Immature natural killer cell (primary cell): ENCODE measurements around the gene DNAJB14. TPM values are rescaled to one million over a fixed set of nuclear protein-coding genes. Genes with fewer than 3 reads are reported as not detected.

ENCODE experiments used
- DNase-seq, 3 donors: peaks; one replicate each; pipeline ENCODE4 v3.0.0; 2022; ENCODE audit warnings: mixed read lengths in 1 of 3
- H3K27ac Mint-ChIP-seq, 6 donors: one replicate each; pipeline ENCODE4 v1.8.0; 2020; ENCODE audit warnings: mixed read lengths in 6 of 6, mild to moderate bottlenecking in 5 of 6, inconsistent platforms in 4 of 6, moderate library complexity in 3 of 6
- H3K27me3 Mint-ChIP-seq, 3 donors: one replicate each; pipeline ENCODE4 v1.8.0; 2020 to 2021; ENCODE audit warnings: low read depth in 3 of 3, mild to moderate bottlenecking in 3 of 3, mixed read lengths in 3 of 3, moderate library complexity in 3 of 3, inconsistent platforms in 1 of 3
- H3K36me3 Mint-ChIP-seq, 3 donors: one replicate each; pipeline ENCODE4 v1.8.0; 2020; ENCODE audit warnings: mixed read lengths in 3 of 3, inconsistent platforms in 2 of 3, mild to moderate bottlenecking in 2 of 3
- H3K4me1 Mint-ChIP-seq, 2 donors: one replicate each; pipeline ENCODE4 v1.8.0; 2020; ENCODE audit warnings: inconsistent platforms in 2 of 2, mild to moderate bottlenecking in 2 of 2, mixed read lengths in 2 of 2, moderate library complexity in 1 of 2
- H3K4me3 Mint-ChIP-seq, 5 donors: one replicate each; pipeline ENCODE4 v1.8.0; 2020; ENCODE audit warnings: mild to moderate bottlenecking in 5 of 5, mixed read lengths in 5 of 5, inconsistent platforms in 3 of 5, moderate library complexity in 3 of 5
- H3K9me3 Mint-ChIP-seq, 6 donors: one replicate each; pipeline ENCODE4 v1.8.0; 2020; ENCODE audit warnings: mild to moderate bottlenecking in 6 of 6, mixed read lengths in 6 of 6, inconsistent platforms in 4 of 6, moderate library complexity in 3 of 6
- polyA plus RNA-seq, 3 donors: library from polyadenylated mRNA; unstranded; fragments of 300-500 nt; fragmentation: Illumina TruSeq; gene quantifications; one replicate each; pipeline ENCODE4 v1.2.3, GENCODE V29; 2021

The DNAJB14 gene
- polyA plus RNA-seq, 3 donors from 2014 or later, result 48.4 to 83.0 (median 53.4) TPM

DNA sequence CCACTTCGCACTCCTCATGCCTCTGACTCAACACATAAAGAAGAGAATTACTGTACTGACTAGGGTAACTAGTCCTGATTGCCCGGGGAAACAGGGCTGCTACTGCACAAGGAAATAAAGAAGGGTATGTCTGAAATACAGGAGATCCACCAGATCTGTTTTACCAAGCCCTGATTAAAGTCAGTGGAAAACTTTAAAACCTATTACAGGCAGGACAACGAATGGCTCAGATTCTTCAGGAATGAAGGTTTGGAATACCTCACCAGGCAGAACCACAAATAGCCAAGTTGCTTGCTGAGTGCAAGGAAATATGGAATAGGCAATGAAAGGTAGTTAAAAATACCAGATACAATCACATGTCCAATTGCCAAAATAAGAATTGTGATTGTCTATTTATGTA, 69.5 kb downstream of the DNAJB14 start:
- H3K4me3 Mint-ChIP-seq, result no peak overlapping the region
- peaks cover 0 to 2% (median 0%) of the 10 kb centered on the region in 3 donors for H3K27me3 Mint-ChIP-seq
- H3K4me1 Mint-ChIP-seq, result no peaks in the 10 kb centered on the region
- no peaks in the 10 kb centered on the region for H3K9me3 Mint-ChIP-seq
- peaks cover 14 to 38% (median 14%) of the 10 kb centered on the region in 3 donors for H3K36me3 Mint-ChIP-seq
- no peak for DNase-seq
- peak overlapping the region in 1 of 6 donors; percentile 2 for H3K27ac Mint-ChIP-seq

DNA sequence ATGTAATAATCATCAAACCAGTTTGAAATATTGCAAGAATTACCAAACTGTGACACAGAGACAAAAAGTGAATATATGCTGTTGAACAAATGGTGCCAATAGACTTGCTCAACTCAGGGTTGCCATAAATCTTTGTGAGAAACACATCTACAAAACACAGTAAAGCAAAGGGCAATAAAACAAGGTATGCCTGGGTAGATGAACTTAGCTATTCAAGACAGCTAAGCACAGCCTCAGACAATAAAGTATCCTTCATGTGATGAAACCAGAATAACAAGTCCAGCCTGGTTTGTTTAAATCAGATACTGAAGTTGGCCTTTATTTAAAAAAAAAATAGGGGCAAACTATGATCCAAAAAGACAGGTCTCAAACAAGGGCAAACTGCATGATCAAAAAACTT, 71.3 kb downstream of the DNAJB14 start:
- no peak for DNase-seq
- Mint-ChIP-seq H3K27ac (no peak overlapping the region), H3K36me3 (peaks cover 8 to 26% (median 13%) of the 10 kb centered on the region in 3 donors), H3K4me3 (no peak overlapping the region), H3K4me1 (no peaks in the 10 kb centered on the region), H3K27me3 (peaks cover 0 to 2% (median 0%) of the 10 kb centered on the region in 3 donors), H3K9me3 (no peaks in the 10 kb centered on the region)

DNA sequence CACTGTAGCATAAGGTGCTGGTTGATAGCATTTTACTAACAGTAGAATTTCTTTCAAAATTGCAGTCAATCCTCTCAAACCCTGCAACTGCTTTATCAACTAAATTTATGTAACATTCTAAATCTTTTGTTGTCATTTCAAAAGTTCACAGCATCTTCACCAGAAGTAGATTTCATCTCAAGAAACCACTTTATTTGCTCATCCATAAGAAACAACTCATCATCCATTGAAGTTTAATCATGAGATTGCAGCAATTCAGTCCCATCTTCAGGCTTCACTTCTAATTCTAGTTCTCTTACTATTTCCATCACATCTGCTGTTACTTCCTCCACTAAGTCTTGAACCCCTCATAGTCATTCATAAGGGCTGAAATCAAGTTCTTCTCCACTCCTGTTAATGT, 73.8 kb downstream of the DNAJB14 start:
- Mint-ChIP-seq H3K9me3 (no peaks in the 10 kb centered on the region), H3K4me3 (no peak overlapping the region), H3K27me3 (peaks cover 0 to 2% (median 0%) of the 10 kb centered on the region in 3 donors), H3K4me1 (no peaks in the 10 kb centered on the region), H3K27ac (no peak overlapping the region), H3K36me3 (peaks cover 0 to 19% (median 11%) of the 10 kb centered on the region in 3 donors)
- DNase-seq, result no peak

DNA sequence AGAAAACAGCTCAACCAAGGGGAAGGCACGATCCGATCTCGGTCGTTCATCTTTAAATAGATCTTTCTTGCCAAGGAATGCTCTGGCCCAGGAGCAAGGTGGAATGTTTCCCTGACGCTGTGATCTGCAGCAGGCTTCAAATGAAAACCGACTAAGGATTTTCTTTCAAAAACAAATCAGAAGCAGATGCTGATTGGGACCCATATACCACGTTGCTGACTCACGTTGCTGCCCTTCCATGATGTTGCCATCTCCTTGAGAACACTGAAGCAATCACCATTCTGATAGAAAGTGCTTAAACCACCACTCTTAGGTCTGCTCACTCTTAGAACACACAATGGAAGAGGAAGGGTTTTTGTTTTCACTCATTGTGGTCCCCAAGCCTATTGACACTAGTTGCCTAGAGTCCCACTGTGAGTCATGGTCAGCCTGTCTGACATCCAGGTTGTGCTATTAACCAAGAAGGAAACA, 78.3 kb downstream of the DNAJB14 start:
- Mint-ChIP-seq H3K27ac (no peak overlapping the region), H3K36me3 (peaks cover 0 to 11% (median 7%) of the 10 kb centered on the region in 3 donors)

DNA sequence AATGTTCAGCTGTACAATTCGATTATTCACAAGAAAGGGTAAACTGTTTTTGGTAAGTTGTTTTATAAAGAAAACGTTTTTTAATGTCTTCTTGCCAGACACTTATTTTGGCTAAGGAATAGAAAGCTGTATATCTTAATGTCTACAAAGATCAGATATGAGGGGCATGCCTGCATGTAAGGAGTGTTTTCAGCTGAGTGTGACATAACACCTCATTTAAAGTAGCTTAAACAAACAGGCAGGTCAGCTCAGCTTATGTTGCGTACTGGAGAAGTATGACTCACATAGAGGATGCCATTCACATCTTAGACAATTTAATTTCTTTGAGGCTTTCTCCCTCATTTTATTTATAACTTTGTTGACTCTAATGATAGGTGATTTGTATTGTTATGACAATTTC, 82.6 kb downstream of the DNAJB14 start:
- Mint-ChIP-seq H3K9me3 (no peaks in the 10 kb centered on the region), H3K4me3 (no peak overlapping the region), H3K36me3 (peaks cover 0 to 7% (median 7%) of the 10 kb centered on the region in 3 donors), H3K27me3 (peaks cover 0 to 4% (median 3%) of the 10 kb centered on the region in 3 donors), H3K4me1 (peaks cover 0 to 6% of the 10 kb centered on the region in 2 donors), H3K27ac (no peak overlapping the region)
- no peak for DNase-seq

More for the DNA sequence above, 78.3 kb downstream of the DNAJB14 start:
- H3K4me3 Mint-ChIP-seq, result no peak overlapping the region
- H3K9me3 Mint-ChIP-seq, result no peaks in the 10 kb centered on the region
- peaks cover 0 to 5% (median 0%) of the 10 kb centered on the region in 3 donors for H3K27me3 Mint-ChIP-seq
- H3K4me1 Mint-ChIP-seq, result no peaks in the 10 kb centered on the region
- no peak for DNase-seq

DNA sequence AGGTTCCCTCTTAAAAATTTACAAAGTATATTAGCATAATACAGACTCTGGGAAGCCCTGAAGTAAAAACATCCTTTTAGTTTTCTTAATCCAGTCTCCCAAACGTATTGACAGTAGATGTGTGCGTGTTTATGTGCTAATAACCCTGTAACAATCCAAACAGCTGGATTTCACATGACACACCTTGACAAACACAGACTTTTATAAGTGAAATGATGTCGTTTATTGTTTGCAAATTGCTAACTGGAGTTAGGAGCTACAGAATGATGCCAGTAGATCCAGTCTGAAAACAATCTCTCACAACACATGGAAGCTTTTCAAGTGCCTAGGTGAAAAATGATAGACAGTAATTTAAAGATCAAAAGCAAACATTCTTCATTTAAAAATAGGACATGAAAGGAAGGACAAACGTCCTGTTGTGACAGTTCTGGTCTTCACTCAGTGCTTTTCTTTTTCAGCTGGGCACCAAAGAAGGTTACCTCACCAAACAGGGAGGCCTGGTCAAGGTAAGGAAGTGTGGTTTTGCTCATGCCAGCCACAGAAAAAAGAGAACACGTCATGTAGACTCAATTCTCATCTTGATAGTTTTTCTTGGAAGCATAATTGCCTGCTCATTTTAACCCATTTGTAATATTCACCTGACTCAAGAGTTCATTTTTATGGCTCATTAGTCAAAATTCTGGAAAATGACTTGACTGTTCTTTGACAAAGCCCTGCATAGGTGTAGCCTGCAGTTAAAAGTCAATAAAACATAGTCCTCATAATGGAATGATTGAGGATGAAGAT, 85.1 kb downstream of the DNAJB14 start:
- peak in 2 of 3 donors; percentile 15 for DNase-seq
- Mint-ChIP-seq H3K36me3 (peaks cover 0 to 8% (median under 1%) of the 10 kb centered on the region in 3 donors), H3K4me1 (peaks cover 3 to 11% of the 10 kb centered on the region in 2 donors)

DNA sequence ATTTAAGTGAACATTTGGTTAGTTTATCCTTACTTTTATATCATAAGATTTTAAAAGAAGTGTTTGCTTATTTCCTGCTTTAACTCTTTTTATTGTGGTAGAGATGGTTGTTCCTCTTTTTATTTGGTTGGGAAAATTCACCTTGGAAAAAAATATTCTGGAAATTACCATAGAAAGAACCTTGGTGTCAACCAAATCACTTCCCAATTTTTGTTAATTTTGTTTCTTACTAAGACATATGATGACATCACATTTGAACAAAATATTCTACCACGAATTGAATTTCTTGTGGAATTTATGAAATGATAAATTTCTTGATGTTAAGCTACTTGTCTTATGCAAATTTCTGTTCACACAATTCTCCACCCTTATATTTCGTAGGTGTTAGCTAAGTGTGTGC, 85.9 kb downstream of the DNAJB14 start:
- Mint-ChIP-seq H3K4me3 (no peak overlapping the region), H3K4me1 (peaks cover 10 to 18% of the 10 kb centered on the region in 2 donors), H3K27me3 (peaks cover 0 to 4% (median 3%) of the 10 kb centered on the region in 3 donors), H3K9me3 (no peaks in the 10 kb centered on the region), H3K36me3 (peaks cover 0 to 11% (median 3%) of the 10 kb centered on the region in 3 donors), H3K27ac (no peak overlapping the region)
- no peak for DNase-seq

More for the DNA sequence above, 85.1 kb downstream of the DNAJB14 start:
- H3K4me3 Mint-ChIP-seq, result no peak overlapping the region
- peaks cover 0 to 4% (median 3%) of the 10 kb centered on the region in 3 donors for H3K27me3 Mint-ChIP-seq
- H3K9me3 Mint-ChIP-seq, result no peaks in the 10 kb centered on the region
- peak overlapping the region in 1 of 6 donors; percentile 15 for H3K27ac Mint-ChIP-seq

DNA sequence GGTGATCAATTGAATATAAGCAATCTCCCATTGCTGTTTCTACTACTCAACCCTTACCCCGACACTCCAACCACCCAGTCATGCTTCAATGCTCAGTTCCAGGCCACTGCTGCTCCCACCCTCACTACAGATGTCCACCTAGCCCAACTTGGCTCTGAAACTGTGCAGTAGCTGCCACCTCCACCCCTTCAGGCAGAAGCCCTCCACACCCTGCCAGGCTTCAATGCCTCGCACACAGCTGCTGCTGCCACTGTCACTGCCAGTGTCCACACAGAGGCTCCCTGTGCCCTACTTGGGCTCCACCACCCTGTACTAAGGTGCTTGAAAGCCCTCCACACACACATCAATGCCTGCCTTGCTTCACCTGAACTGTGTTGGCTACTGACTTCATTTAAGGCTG, 86.8 kb downstream of the DNAJB14 start:
- DNase-seq, result no peak
- H3K36me3 Mint-ChIP-seq, result peaks cover 0 to 17% (median 3%) of the 10 kb centered on the region in 3 donors
- H3K27ac Mint-ChIP-seq, result peak overlapping the region in 2 of 6 donors; percentile 30 to 50
- peaks cover 2 to 3% (median 2%) of the 10 kb centered on the region in 3 donors for H3K27me3 Mint-ChIP-seq
- peaks cover 11 to 20% of the 10 kb centered on the region in 2 donors for H3K4me1 Mint-ChIP-seq
- no peak overlapping the region for H3K4me3 Mint-ChIP-seq
- H3K9me3 Mint-ChIP-seq, result no peaks in the 10 kb centered on the region

DNA sequence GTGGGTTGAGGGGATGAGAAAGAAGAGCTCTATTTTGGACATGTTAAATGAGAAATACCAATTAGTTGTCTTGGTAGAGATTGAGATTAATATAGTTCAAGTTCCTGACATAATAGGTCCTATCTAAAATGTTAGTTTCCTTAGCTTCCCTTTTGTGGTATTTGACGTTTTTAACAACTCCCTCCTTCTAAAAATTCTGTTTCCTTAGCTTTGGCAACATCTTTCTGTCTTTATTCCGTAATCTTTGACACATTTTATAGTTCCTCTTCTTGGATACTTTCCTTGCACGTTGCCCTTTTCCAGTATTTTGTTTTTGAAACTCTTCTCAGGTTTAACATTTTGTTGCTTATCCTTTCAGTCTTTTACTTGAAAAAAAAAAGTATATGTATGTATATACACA, 89.1 kb downstream of the DNAJB14 start:
- Mint-ChIP-seq H3K36me3 (peaks cover 0 to 19% (median 3%) of the 10 kb centered on the region in 3 donors), H3K4me1 (peaks cover 11 to 20% of the 10 kb centered on the region in 2 donors), H3K4me3 (no peak overlapping the region), H3K27ac (peak overlapping the region in 1 of 6 donors; percentile 8), H3K27me3 (peaks cover 2 to 5% (median 4%) of the 10 kb centered on the region in 3 donors), H3K9me3 (no peaks in the 10 kb centered on the region)
- DNase-seq, result no peak

DNA sequence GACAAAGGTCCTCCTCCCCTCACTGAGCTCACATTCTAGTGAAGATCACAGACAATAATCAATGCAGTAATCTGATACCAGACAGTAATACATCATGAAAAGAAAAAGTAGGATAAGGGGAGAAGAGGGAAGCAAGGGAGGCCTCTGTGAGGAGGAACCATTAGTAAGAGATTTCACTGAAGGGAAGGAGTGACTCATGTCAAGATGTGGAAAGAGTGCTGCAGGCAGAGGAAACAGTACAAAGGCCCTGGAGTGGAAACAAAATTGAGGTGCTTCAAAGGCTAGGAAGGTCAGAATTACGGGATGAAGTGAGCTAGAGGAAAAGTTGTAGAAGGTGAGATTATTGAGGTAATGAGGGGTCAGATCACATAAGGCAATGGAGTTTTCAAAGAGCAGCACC, 90.3 kb downstream of the DNAJB14 start:
- Mint-ChIP-seq H3K27ac (peak overlapping the region; percentile 45 to 85 (median 68)), H3K36me3 (peaks cover 0 to 19% (median 3%) of the 10 kb centered on the region in 3 donors), H3K4me3 (peak overlapping the region in 3 of 5 donors; percentile 2 to 37 (median 7)), H3K4me1 (peaks cover 11 to 14% of the 10 kb centered on the region in 2 donors), H3K27me3 (peaks cover 2 to 5% (median 5%) of the 10 kb centered on the region in 3 donors), H3K9me3 (no peaks in the 10 kb centered on the region)
- peak in 1 of 3 donors; percentile 4 for DNase-seq

DNA sequence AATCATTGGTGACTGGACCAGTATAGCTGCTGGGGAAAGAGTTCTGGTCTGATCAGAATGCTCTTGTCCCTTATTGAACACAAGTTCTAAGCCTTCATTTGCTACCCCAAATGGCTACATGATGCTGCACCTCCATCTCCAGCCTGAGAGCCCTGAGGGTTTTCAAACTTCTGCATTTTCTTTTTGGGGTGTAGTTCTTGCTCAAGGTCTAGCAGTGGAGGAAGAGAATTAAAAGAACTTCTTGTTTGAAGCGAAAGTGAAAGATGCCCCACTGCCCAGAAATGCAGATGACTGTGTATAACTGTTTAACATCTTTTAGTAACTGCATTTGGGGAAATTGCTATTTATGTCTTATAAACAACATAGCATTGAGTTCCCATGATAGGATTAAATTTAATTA, 90.7 kb downstream of the DNAJB14 start:
- H3K4me3 Mint-ChIP-seq, result peak overlapping the region in 4 of 5 donors; percentile 17 to 55 (median 46)
- DNase-seq, result peak in 1 of 3 donors; percentile 15
- peaks cover 11 to 14% of the 10 kb centered on the region in 2 donors for H3K4me1 Mint-ChIP-seq
- H3K9me3 Mint-ChIP-seq, result no peaks in the 10 kb centered on the region
- H3K27me3 Mint-ChIP-seq, result peaks cover 2 to 5% (median 5%) of the 10 kb centered on the region in 3 donors
- peaks cover 0 to 19% (median 3%) of the 10 kb centered on the region in 3 donors for H3K36me3 Mint-ChIP-seq
- peak overlapping the region in 3 of 6 donors; percentile 45 to 56 (median 54) for H3K27ac Mint-ChIP-seq

DNA sequence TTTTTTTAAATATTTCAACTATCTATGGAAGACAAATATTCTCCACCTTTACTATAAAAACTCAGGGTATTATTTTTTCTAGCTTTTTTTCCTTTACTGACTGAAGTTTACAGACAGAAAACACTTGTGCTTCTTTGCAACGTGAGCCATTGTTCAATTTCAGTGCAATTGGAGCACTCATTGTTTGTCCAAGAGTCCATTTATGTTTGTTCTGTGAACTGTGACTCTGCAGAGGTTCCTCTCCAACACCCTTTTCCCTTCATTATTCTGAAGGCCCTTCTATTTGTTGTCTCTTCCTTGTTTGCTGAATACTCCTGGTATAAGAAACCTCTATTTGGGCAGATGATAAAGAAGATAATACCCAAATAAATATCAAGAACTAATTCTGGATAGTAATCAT, 92.4 kb downstream of the DNAJB14 start:
- no peak overlapping the region for H3K4me3 Mint-ChIP-seq
- H3K27ac Mint-ChIP-seq, result no peak overlapping the region
- H3K27me3 Mint-ChIP-seq, result peaks cover 1 to 4% (median 2%) of the 10 kb centered on the region in 3 donors
- peaks cover 11 to 14% of the 10 kb centered on the region in 2 donors for H3K4me1 Mint-ChIP-seq
- no peak for DNase-seq
- no peaks in the 10 kb centered on the region for H3K9me3 Mint-ChIP-seq
- peaks cover 0 to 12% (median 3%) of the 10 kb centered on the region in 3 donors for H3K36me3 Mint-ChIP-seq

DNA sequence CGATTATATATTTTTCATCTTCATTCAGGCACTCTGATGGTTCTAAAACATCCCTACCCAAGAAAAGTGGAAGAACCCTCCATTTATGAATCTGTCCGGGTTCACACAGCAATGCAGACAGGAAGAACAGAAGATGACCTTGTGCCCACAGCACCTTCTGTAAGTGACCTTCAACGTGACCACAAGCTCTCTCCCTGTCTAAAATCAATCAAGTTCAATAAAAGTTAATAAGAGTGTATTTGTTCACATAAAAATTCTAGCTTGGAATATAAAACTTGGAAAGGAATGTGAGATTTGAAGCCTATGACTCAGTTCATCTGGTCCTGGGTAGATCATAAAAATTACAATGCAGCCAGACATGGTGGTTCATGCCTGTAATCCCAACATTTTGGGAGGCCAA, 93.2 kb downstream of the DNAJB14 start:
- H3K36me3 Mint-ChIP-seq, result peaks cover 0 to 12% (median 3%) of the 10 kb centered on the region in 3 donors
- no peak for DNase-seq
- peaks cover 1 to 4% (median 2%) of the 10 kb centered on the region in 3 donors for H3K27me3 Mint-ChIP-seq
- H3K4me1 Mint-ChIP-seq, result peaks cover 11 to 14% of the 10 kb centered on the region in 2 donors
- H3K9me3 Mint-ChIP-seq, result no peaks in the 10 kb centered on the region
- H3K4me3 Mint-ChIP-seq, result no peak overlapping the region
- no peak overlapping the region for H3K27ac Mint-ChIP-seq

DNA sequence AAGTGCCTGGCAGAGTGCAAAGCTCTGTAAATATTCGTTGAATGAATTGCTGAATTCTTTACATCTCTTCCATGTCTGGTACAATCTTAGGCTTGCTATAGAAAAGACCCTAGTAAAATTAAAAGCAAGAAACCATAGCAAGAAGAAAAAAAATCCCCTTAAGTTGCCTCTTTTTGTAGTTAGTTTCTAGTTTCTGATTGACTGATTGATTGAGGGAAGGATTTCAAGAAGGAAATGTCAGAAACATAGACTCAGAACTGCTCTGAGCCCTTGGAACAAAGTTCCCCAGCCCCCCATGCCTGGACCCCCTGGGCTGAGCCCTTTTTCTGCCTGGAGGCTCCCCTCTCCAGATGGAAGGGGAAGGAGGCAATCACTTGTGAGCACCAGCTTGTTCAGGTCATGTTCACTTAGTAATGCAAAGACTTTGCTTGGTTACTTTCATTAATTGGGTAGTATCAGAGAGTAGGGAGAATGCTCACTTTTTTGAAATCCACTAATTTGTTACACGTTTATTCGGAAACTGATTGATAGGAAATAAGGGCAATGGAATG, 94.1 kb downstream of the DNAJB14 start:
- no peak for DNase-seq
- Mint-ChIP-seq H3K36me3 (peaks cover 0 to 12% (median 3%) of the 10 kb centered on the region in 3 donors), H3K27ac (no peak overlapping the region), H3K4me3 (peak overlapping the region in 1 of 5 donors; percentile 36), H3K4me1 (peaks cover 11 to 14% of the 10 kb centered on the region in 2 donors), H3K27me3 (peaks cover 1 to 4% (median 2%) of the 10 kb centered on the region in 3 donors), H3K9me3 (no peaks in the 10 kb centered on the region)
